ENCODE data around the gene RCOR2.
A peak's percentile ranks its signal among the peaks of the same experiment; 100 is the strongest.
"Not testable (repeated sequence)": the region's sequence is repeated elsewhere in the genome, so short reads cannot be mapped to it uniquely, and the experiment has no call there.

Gene RCOR2

DNA sequence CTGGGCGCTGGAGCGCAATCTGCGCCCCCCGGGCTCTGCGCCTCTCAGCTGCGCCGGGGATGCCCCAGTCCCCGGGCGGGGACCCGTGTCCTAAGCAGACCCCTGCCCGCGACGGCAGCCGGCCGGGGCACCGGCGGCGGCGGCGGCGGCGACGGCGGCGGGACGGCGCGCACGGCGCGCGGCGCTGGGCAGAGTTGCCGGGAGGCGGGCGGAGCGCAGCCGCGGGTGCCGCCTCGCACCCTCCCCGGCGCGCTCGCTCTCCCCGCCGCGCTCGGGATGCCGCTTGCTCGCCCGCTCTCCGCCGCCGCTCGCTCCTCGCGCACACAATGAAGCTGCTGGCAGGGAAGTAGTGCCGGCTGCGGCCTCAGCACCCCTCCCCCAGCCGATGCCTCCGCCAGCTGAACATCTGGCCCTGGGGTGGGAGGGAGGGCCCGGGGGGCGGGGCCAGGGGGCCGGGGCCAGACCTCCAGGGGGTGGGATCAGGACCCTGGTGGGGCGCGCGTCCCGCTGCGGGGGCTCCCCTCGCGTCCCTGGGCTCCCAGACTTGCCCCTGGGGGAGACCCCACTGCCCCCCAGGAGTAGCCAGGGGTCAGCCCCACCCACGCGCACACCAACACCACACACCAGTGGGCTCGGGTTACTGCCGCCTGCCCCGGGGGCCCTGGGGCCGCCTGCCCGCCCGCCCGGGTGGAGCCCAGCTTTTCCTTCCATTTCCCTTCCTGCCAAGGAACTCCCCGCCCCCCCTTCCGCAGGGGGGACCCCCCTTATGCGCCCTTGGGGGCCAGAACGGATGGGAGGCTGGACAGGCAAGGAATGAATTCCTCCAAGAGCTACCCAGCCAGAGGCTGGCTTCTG, at the start of gene RCOR2:
RCOR2 (minus strand) TSS at position 328 of the 855 bp plus-strand sequence. CDS start 708 bp downstream, outside the sequence.
- no peaks in the 10 kb centered on the region for H3K27me3 ChIP-seq (ENCODE audit: insufficient read depth, low read length, poor library complexity)
- peak within 1 kb of the TSS; percentile 47 to 71 for H3K4me3 ChIP-seq (ENCODE audit: low read depth in 1 of 2, low read length in 2 of 2)
- no peak for TF ChIP-seq CTCF (IDR thresholded peaks at IDR 0.05; ENCODE audit: borderline replicate concordance, extremely low read depth, low read length, poor library complexity, severe bottlenecking)
- TF ChIP-seq EZH2 (IDR thresholded peaks at IDR 0.05; ENCODE audit: borderline replicate concordance, low read depth, low read length, severe bottlenecking): no peak
- no peaks in the 10 kb centered on the region for H3K79me2 ChIP-seq (ENCODE audit: insufficient read depth, low read length)
- H3K4me2 ChIP-seq (ENCODE audit: insufficient read depth, low read length): peak within 1 kb of the TSS; percentile 99
- peaks cover 4% of the 10 kb centered on the region; the same call in 1 of the 2 replicates for H4K20me1 ChIP-seq (ENCODE audit: insufficient read depth, low read length)
- H3K27ac ChIP-seq (ENCODE audit: low read length): peak within 1 kb of the TSS; percentile 55; the same call in 1 of the 2 replicates
- no peaks in the 10 kb centered on the region for H3K9me3 ChIP-seq (ENCODE audit: insufficient read depth, low read length, severe bottlenecking)
- ATAC-seq (ENCODE audit: insufficient read depth, low read depth) (peak; percentile 78), DNase-seq (peak; percentile 92)
- H2AFZ ChIP-seq (ENCODE audit: low read depth, low read length): peak within 1 kb of the TSS; percentile 78
- H3K4me1 ChIP-seq (ENCODE audit: insufficient read depth, low read length): peaks cover 25% of the 10 kb centered on the region
- H3K36me3 ChIP-seq (ENCODE audit: insufficient read depth, low read length): no peaks in the 10 kb centered on the region
- H3K9ac ChIP-seq (ENCODE audit: low read depth, low read length): peak within 1 kb of the TSS; percentile 65

DNA sequence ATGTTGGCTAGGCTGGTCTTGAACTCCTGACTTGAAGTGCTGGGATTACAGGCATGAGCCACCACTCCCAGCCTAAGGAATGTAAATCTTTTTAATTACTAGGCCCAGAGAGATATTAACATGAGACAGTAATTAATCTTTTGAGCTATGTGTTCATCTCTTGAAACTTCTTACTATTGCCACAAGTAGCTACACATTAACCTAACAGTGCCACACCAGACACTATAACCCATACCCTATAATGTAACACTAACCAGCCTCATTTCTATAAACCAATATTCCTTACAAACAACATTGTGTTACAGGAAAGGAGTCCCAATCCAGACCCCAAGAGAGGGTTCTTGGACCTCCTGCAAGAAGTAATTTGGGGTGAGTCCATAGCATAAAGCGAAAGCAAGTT, 49.5 kb upstream of the RCOR2 start:
- Histone ChIP-seq H2AFZ (ENCODE audit: low read depth, low read length) (no peak overlapping the region), H3K36me3 (ENCODE audit: insufficient read depth, low read length) (no peaks in the 10 kb centered on the region), H3K27me3 (ENCODE audit: insufficient read depth, low read length, poor library complexity) (no peaks in the 10 kb centered on the region), H3K9ac (ENCODE audit: low read depth, low read length) (no peak overlapping the region), H3K4me2 (ENCODE audit: insufficient read depth, low read length) (no peak overlapping the region), H3K9me3 (ENCODE audit: insufficient read depth, low read length, severe bottlenecking) (no peaks in the 10 kb centered on the region), H3K4me1 (ENCODE audit: insufficient read depth, low read length) (peaks cover 10% of the 10 kb centered on the region), H3K79me2 (ENCODE audit: insufficient read depth, low read length) (no peaks in the 10 kb centered on the region), H3K4me3 (ENCODE audit: low read depth in 1 of 2, low read length in 2 of 2) (no peak overlapping the region), H3K27ac (ENCODE audit: low read length) (no peak overlapping the region), H4K20me1 (ENCODE audit: insufficient read depth, low read length) (peaks cover 8% of the 10 kb centered on the region; the same call in 1 of the 2 replicates)
- no peak for TF ChIP-seq CTCF (IDR thresholded peaks at IDR 0.05; ENCODE audit: borderline replicate concordance, extremely low read depth, low read length, poor library complexity, severe bottlenecking)
- no peak for TF ChIP-seq EZH2 (IDR thresholded peaks at IDR 0.05; ENCODE audit: borderline replicate concordance, low read depth, low read length, severe bottlenecking)
- ATAC-seq (ENCODE audit: insufficient read depth, low read depth) (no peak), DNase-seq (no peak)

- H3K36me3 ChIP-seq (ENCODE audit: insufficient read depth, low read length); H3K4me3 ChIP-seq (ENCODE audit: low read depth in 1 of 2, low read length in 2 of 2); H3K9ac ChIP-seq (ENCODE audit: low read depth, low read length); H2AFZ ChIP-seq (ENCODE audit: low read depth, low read length); H3K79me2 ChIP-seq (ENCODE audit: insufficient read depth, low read length); ATAC-seq (ENCODE audit: insufficient read depth, low read depth); H3K27me3 ChIP-seq (ENCODE audit: insufficient read depth, low read length, poor library complexity); H3K9me3 ChIP-seq (ENCODE audit: insufficient read depth, low read length, severe bottlenecking); H3K4me2 ChIP-seq (ENCODE audit: insufficient read depth, low read length); H3K27ac ChIP-seq (ENCODE audit: low read length); DNase-seq: not testable (repeated sequence)
- H4K20me1 ChIP-seq (ENCODE audit: insufficient read depth, low read length): peaks cover 22% of the 10 kb centered on the region
- H3K4me1 ChIP-seq (ENCODE audit: insufficient read depth, low read length): peaks cover 17% of the 10 kb centered on the region
Measured at GRCh38 chr11:63963895-63964294, 46.9 kb upstream of the RCOR2 start.

DNA sequence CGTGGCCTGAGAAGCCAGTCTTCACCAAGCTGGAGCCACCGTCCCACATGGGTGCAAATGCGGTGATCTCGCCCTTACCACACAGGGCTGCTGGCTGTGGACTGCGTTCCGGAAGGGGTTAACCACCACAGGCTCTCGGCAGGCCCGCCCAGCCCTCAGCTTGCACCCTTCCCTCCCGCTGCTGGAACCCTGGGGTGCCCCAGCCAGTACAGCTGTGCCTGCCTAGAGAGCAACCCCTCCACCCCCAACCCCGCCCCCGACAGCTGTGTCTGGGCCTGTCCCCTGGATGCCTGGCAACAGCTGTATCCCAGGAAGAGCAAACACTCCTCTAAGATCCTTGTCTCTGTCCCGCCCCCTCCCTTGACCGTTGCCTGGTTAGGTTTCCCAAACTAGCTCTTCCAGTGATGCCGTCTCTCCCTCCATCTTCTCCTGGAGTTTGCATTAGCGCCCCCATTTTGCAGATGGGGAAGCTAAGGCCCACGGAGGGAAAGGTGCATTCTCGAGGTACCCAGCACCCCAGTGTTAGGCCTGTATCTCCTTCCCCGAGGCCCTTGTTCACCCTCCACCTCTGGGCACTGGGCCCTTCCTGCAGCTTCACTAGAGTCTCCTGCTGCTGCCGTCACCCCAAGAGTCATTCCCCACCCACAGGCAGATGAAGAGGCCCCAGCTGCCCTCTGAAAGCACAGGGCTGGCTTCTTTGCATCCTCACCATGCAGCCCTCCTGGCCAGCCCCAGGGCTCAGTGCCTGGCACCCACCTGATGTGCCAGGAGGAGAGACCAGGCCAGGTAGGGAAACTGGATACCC, 44.8 kb upstream of the RCOR2 start:
- H4K20me1 ChIP-seq (ENCODE audit: insufficient read depth, low read length): peaks cover 33% of the 10 kb centered on the region
- no peak overlapping the region for H2AFZ ChIP-seq (ENCODE audit: low read depth, low read length)
- no peaks in the 10 kb centered on the region for H3K79me2 ChIP-seq (ENCODE audit: insufficient read depth, low read length)
- no peak overlapping the region for H3K4me3 ChIP-seq (ENCODE audit: low read depth in 1 of 2, low read length in 2 of 2)
- H3K9me3 ChIP-seq (ENCODE audit: insufficient read depth, low read length, severe bottlenecking): no peaks in the 10 kb centered on the region
- peak overlapping the region; percentile 11 for H3K4me2 ChIP-seq (ENCODE audit: insufficient read depth, low read length)
- no peak for TF ChIP-seq EZH2 (IDR thresholded peaks at IDR 0.05; ENCODE audit: borderline replicate concordance, low read depth, low read length, severe bottlenecking)
- no peak for TF ChIP-seq CTCF (IDR thresholded peaks at IDR 0.05; ENCODE audit: borderline replicate concordance, extremely low read depth, low read length, poor library complexity, severe bottlenecking)
- peak; percentile 92 for ATAC-seq (ENCODE audit: insufficient read depth, low read depth)
- H3K4me1 ChIP-seq (ENCODE audit: insufficient read depth, low read length): peaks cover 17% of the 10 kb centered on the region
- peaks cover 14% of the 10 kb centered on the region for H3K36me3 ChIP-seq (ENCODE audit: insufficient read depth, low read length)
- H3K27me3 ChIP-seq (ENCODE audit: insufficient read depth, low read length, poor library complexity): no peaks in the 10 kb centered on the region
- H3K27ac ChIP-seq (ENCODE audit: low read length): peak overlapping the region; percentile 64
- DNase-seq: peak; percentile 89
- H3K9ac ChIP-seq (ENCODE audit: low read depth, low read length): no peak overlapping the region

Data from DND-41 (cell line).